ENCODE results near the gene PRELID2. TPM values are rescaled to one million over a fixed set of nuclear protein-coding genes. Genes with fewer than 3 reads are reported as not detected.

The PRELID2 gene
- polyA plus RNA-seq, 1 donor (not counting 4 experiments of a cell fraction or from before 2014, with no cell fraction given), result 5.1 TPM

GRCh38 chr5:145812877-145813276, 22.3 kb downstream of the PRELID2 start:
- Histone ChIP-seq H3K4me3 (ENCODE audit: control insufficient read depth in 2 of 3, extremely low read depth in 1 of 3, insufficient read depth in 2 of 3, low read depth in 1 of 3, low read length in 3 of 3) (no peak overlapping the region), H3K27ac (ENCODE audit: control insufficient read depth, insufficient read depth, low read length) (no peak overlapping the region), H3K9ac (ENCODE audit: control insufficient read depth, extremely low read depth, insufficient read depth, low read length) (no peak overlapping the region), H3K4me1 (ENCODE audit: control insufficient read depth, extremely low read depth, insufficient read depth, low read length) (no peaks in the 10 kb centered on the region), H2AFZ (ENCODE audit: control insufficient read depth, low read length) (no peak overlapping the region), H4K20me1 (ENCODE audit: control insufficient read depth, extremely low read depth, insufficient read depth, low read length) (no peaks in the 10 kb centered on the region), H3K36me3 (ENCODE audit: control insufficient read depth in 2 of 2, extremely low read depth in 1 of 2, insufficient read depth in 2 of 2, low read length in 2 of 2) (peaks cover 0 to 4% of the 10 kb centered on the region in 2 experiments), H3K9me3 (ENCODE audit: control insufficient read depth, low read depth, low read length) (no peaks in the 10 kb centered on the region), H3K9me1 (ENCODE audit: control insufficient read depth, extremely low read depth, insufficient read depth, low read length) (no peaks in the 10 kb centered on the region), H3K4me2 (ENCODE audit: control insufficient read depth, extremely low read depth, insufficient read depth, low read depth, low read length) (no peak overlapping the region), H3K79me2 (ENCODE audit: control insufficient read depth, insufficient read depth, low read length) (no peaks in the 10 kb centered on the region), H3K27me3 (ENCODE audit: control insufficient read depth, extremely low read depth, insufficient read depth, low read length) (no peaks in the 10 kb centered on the region)
- FAIRE-seq, result no peak
- DNase-seq (ENCODE audit: low read depth, low spot score), result no peak
- dilution Hi-C loops (cut with MboI; ENCODE audit: extremely low pct_ligation_motif_present, low sequenced_read_pairs), result no loop called here
- TF ChIP-seq CTCF (optimal IDR thresholded peaks at IDR 0.05 in 1 of 3, IDR thresholded peaks at IDR 0.05 in 1 of 3, conservative IDR thresholded peaks at IDR 0.05 in 1 of 3; ENCODE audit: extremely low read depth in 1 of 3, insufficient read depth in 2 of 3, low read length in 3 of 3), result no peak
- TF ChIP-seq EZH2 (IDR thresholded peaks at IDR 0.05; ENCODE audit: low read length), result no peak

- Histone ChIP-seq H4K20me1 (ENCODE audit: control insufficient read depth, extremely low read depth, insufficient read depth, low read length) (no peaks in the 10 kb centered on the region), H3K27ac (ENCODE audit: control insufficient read depth, insufficient read depth, low read length) (no peak overlapping the region), H3K4me3 (ENCODE audit: control insufficient read depth in 2 of 3, extremely low read depth in 1 of 3, insufficient read depth in 2 of 3, low read depth in 1 of 3, low read length in 3 of 3) (no peak overlapping the region), H3K27me3 (ENCODE audit: control insufficient read depth, extremely low read depth, insufficient read depth, low read length) (no peaks in the 10 kb centered on the region), H3K9me3 (ENCODE audit: control insufficient read depth, low read depth, low read length) (no peaks in the 10 kb centered on the region), H2AFZ (ENCODE audit: control insufficient read depth, low read length) (no peak overlapping the region), H3K4me1 (ENCODE audit: control insufficient read depth, extremely low read depth, insufficient read depth, low read length) (no peaks in the 10 kb centered on the region), H3K79me2 (ENCODE audit: control insufficient read depth, insufficient read depth, low read length) (no peaks in the 10 kb centered on the region), H3K36me3 (ENCODE audit: control insufficient read depth in 2 of 2, extremely low read depth in 1 of 2, insufficient read depth in 2 of 2, low read length in 2 of 2) (no peaks in the 10 kb centered on the region), H3K9ac (ENCODE audit: control insufficient read depth, extremely low read depth, insufficient read depth, low read length) (no peak overlapping the region), H3K4me2 (ENCODE audit: control insufficient read depth, extremely low read depth, insufficient read depth, low read depth, low read length) (no peak overlapping the region), H3K9me1 (ENCODE audit: control insufficient read depth, extremely low read depth, insufficient read depth, low read length) (no peaks in the 10 kb centered on the region)
- TF ChIP-seq EZH2 (IDR thresholded peaks at IDR 0.05; ENCODE audit: low read length), result no peak
- peak; percentile 18 to 40 (median 27) for TF ChIP-seq CTCF (optimal IDR thresholded peaks at IDR 0.05 in 1 of 3, IDR thresholded peaks at IDR 0.05 in 1 of 3, conservative IDR thresholded peaks at IDR 0.05 in 1 of 3; ENCODE audit: extremely low read depth in 1 of 3, insufficient read depth in 2 of 3, low read length in 3 of 3)
- dilution Hi-C loops (cut with MboI; ENCODE audit: extremely low pct_ligation_motif_present, low sequenced_read_pairs), result no loop called here
- DNase-seq (ENCODE audit: low read depth, low spot score), result no peak
- no peak for FAIRE-seq
These were observed 23.1 kb downstream of the PRELID2 start for GRCh38 chr5:145811834-145812625.
